ENCODE data around the gene DUSP3. TPM values are rescaled to one million over a fixed set of nuclear protein-coding genes. Genes with fewer than 3 reads are reported as not detected.
A peak's percentile ranks its signal among the peaks of the same experiment; 100 is the strongest.

DUSP3 gene
- total RNA-seq, 2 donors from 2014 or later = 25.4 to 31.0 TPM

GRCh38 chr17:43805117-43805516, 26.3 kb upstream of the DUSP3 start:
- DNase-seq = no peak
- H3K4me1 Mint-ChIP-seq = peaks cover 2% of the 10 kb centered on the region
- H3K4me1 ChIP-seq (ENCODE audit: control insufficient read depth, insufficient read depth, low read length) = no peaks in the 10 kb centered on the region
- no peaks in the 10 kb centered on the region for H3K9me3 ChIP-seq (ENCODE audit: control insufficient read depth, low read length)
- H3K4me3 ChIP-seq (ENCODE audit: low read length) = no peak overlapping the region
- no peak overlapping the region for H3K27ac Mint-ChIP-seq
- no peaks in the 10 kb centered on the region for H3K27me3 Mint-ChIP-seq (ENCODE audit: insufficient read depth)
- no peak overlapping the region for H3K9ac ChIP-seq (ENCODE audit: extremely low read depth, low read length, poor library complexity, severe bottlenecking)
- H3K27ac ChIP-seq (ENCODE audit: low read depth, low read length) = no peak overlapping the region
- peaks cover 5% of the 10 kb centered on the region for H3K36me3 Mint-ChIP-seq (ENCODE audit: low read depth)
- H3K27me3 ChIP-seq (ENCODE audit: control insufficient read depth, insufficient read depth, low read length, poor library complexity, severe bottlenecking) = no peaks in the 10 kb centered on the region
- H3K36me3 ChIP-seq (ENCODE audit: control insufficient read depth, insufficient read depth, low read length) = no peaks in the 10 kb centered on the region
- no peak overlapping the region for H3K4me3 Mint-ChIP-seq
- TF ChIP-seq CTCF (conservative IDR thresholded peaks at IDR 0.05) = no peak
- H3K9me3 Mint-ChIP-seq = no peaks in the 10 kb centered on the region

DNA sequence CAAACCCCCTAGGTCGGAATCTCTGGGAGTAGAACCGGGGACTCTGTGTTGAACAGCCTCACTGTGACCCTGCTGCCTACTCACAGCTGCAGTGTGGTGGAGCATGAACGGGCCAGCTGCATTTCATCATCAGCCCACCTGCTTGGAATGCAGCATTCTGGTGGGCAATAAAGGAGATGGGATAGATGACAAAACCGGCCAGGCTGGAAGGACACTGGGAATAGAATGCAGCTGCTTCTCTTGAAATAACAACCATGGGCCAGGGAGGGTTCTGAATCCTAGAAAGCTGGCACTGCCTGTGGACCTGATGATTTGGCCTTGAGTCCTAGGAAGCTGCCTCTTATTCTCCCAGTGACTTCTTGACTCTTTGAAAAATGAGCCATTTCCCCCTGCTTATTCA, 25.0 kb upstream of the DUSP3 start:
- no peaks in the 10 kb centered on the region for H3K4me1 ChIP-seq (ENCODE audit: control insufficient read depth, insufficient read depth, low read length)
- Mint-ChIP-seq H3K27me3 (ENCODE audit: insufficient read depth) (no peaks in the 10 kb centered on the region), H3K4me3 (no peak overlapping the region), H3K9me3 (peaks cover 2% of the 10 kb centered on the region), H3K4me1 (peaks cover 2% of the 10 kb centered on the region), H3K36me3 (ENCODE audit: low read depth) (peaks cover 6% of the 10 kb centered on the region), H3K27ac (no peak overlapping the region)
- no peaks in the 10 kb centered on the region for H3K36me3 ChIP-seq (ENCODE audit: control insufficient read depth, insufficient read depth, low read length)
- no peak overlapping the region for H3K4me3 ChIP-seq (ENCODE audit: low read length)
- H3K9me3 ChIP-seq (ENCODE audit: control insufficient read depth, low read length) = peaks cover 4% of the 10 kb centered on the region
- no peak overlapping the region for H3K27ac ChIP-seq (ENCODE audit: low read depth, low read length)
- H3K9ac ChIP-seq (ENCODE audit: extremely low read depth, low read length, poor library complexity, severe bottlenecking) = no peak overlapping the region
- 21 to 63% methylated on average over 1 to 4 of the region's 4 CpGs for WGBS, 2 experiments (ENCODE audit: insufficient coverage in 1 of 2, insufficient read length in 1 of 2)
- DNase-seq = peak; percentile 70
- H3K27me3 ChIP-seq (ENCODE audit: control insufficient read depth, insufficient read depth, low read length, poor library complexity, severe bottlenecking) = no peaks in the 10 kb centered on the region
- no peak for TF ChIP-seq CTCF (conservative IDR thresholded peaks at IDR 0.05)

- no peak overlapping the region for H3K27ac Mint-ChIP-seq
- no peaks in the 10 kb centered on the region for H3K4me1 ChIP-seq (ENCODE audit: control insufficient read depth, insufficient read depth, low read length)
- no peak overlapping the region for H3K27ac ChIP-seq (ENCODE audit: low read depth, low read length)
- peaks cover 2% of the 10 kb centered on the region for H3K4me1 Mint-ChIP-seq
- peaks cover 17% of the 10 kb centered on the region for H3K9me3 Mint-ChIP-seq
- H3K4me3 Mint-ChIP-seq = no peak overlapping the region
- no peaks in the 10 kb centered on the region for H3K27me3 ChIP-seq (ENCODE audit: control insufficient read depth, insufficient read depth, low read length, poor library complexity, severe bottlenecking)
- H3K9ac ChIP-seq (ENCODE audit: extremely low read depth, low read length, poor library complexity, severe bottlenecking) = no peak overlapping the region
- peaks cover under 1% of the 10 kb centered on the region for H3K27me3 Mint-ChIP-seq (ENCODE audit: insufficient read depth)
- H3K9me3 ChIP-seq (ENCODE audit: control insufficient read depth, low read length) = peaks cover 5% of the 10 kb centered on the region
- no peak for DNase-seq
- no peaks in the 10 kb centered on the region for H3K36me3 ChIP-seq (ENCODE audit: control insufficient read depth, insufficient read depth, low read length)
- H3K36me3 Mint-ChIP-seq (ENCODE audit: low read depth) = peaks cover 8% of the 10 kb centered on the region
- no peak overlapping the region for H3K4me3 ChIP-seq (ENCODE audit: low read length)
- 100% methylated on average over 1 to 2 of the region's 3 CpGs for WGBS, 2 experiments (ENCODE audit: insufficient coverage in 1 of 2, insufficient read length in 1 of 2)
- TF ChIP-seq CTCF (conservative IDR thresholded peaks at IDR 0.05) = no peak
These were observed 23.1 kb upstream of the DUSP3 start for GRCh38 chr17:43801844-43802243.

Measured in endodermal cell (in vitro differentiated cells).